CD4-positive, alpha-beta T cell treated with Interferon alpha-2 for 1 hour (primary cell): ENCODE results near the gene GRID2IP.
"Not testable (repeated sequence)": the region's sequence is repeated elsewhere in the genome, so short reads cannot be mapped to it uniquely, and the experiment has no call there.

Source experiments
- DNase-seq, 2 donors: peaks; one replicate each; pipeline ENCODE4 v3.0.0-alpha.2; 2020 to 2022

GRID2IP gene

DNA sequence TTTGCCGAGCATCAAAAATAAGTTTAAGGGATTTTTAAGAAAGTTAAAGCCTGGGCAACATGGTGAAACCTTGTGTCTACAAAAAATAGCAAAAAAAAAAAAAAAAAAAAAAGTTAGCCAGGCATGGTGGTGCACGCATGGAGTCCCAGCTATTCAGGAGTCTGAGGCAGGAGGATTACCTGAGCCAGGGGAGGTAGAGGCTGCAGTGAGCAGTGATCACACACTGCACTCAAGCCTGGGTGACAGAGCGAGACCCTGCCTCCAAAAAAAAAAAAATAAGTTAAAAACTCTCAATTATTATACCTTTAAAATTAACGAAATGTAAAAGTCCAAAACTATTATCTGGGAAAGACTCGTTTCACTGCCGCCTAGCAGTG lies 68.5 kb downstream of the GRID2IP start:
- DNase-seq: no peak

DNA sequence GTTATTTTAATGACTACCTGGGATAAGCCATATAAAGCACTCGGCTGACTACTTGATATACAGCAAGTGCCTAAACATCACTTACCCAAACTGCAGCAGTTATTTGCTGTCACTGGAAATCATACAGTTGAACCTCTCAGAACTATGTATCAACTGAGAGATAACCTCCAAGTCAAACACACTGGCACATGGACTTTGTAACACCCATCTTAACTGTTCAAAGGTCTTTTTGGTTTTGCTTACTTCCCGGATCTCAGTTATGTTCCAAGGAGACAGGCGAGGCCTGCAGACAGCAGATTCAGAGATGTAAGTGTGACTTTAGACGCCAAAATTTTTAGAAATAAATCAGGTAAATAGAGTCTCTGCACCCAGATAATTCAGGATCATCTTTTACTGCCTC lies 69.0 kb downstream of the GRID2IP start:
- no peak for DNase-seq

DNA sequence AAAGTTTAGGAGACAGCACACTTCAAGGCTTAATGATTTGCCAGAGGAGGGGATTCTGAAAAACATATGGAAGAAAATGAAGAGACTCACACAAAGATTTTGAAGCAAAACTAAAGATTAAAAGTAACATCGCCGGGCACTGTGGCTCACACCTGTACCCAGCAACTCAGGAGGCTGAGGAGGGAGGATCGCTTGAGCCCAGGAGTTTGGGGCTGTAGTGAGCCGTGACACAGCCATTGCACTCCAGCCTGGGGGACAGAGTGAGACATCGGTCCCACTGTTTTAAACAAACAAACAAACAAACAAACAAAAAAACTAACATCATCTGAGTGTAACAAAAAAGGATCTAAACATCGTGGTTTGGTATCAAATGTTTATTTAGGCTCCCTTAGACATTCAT lies 69.8 kb downstream of the GRID2IP start:
- DNase-seq: no peak

DNA sequence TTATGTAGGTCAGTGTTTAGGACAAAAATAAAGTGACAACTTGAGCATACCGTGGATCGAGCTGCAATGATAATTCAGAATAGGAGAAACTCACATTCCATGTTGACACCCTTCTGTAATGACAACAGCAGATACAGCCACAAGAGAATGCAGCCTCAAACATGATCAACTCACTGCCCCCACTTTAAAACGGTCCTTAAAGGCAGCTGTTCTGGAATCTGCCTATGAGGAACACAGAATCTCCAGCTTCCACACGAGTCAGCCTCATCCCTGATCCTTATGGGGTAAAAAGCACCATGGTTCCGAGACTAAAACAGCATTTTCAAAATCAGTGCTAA lies 71.0 kb downstream of the GRID2IP start:
- DNase-seq: no peak

DNA sequence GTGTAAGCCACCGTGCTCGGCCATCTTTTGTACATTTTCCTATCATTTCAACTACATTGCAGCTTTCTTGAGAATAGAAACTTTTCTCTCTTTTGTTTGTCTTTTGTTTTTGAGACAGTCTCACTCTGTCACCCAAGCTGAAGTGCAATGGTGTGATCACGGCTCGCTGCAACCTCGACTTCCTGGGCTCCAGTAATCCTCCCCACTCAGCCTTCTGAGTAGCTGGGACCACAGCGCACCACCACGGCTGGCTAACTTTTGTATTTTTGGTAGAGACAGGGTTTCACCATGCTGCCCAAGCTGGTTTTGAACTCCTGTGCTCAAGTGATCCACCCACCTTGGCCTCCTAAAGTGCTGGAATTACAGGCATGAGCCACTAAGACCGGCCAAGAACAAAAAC lies 72.2 kb downstream of the GRID2IP start:
- DNase-seq: peak in 1 of 2 donors; percentile 15

DNA sequence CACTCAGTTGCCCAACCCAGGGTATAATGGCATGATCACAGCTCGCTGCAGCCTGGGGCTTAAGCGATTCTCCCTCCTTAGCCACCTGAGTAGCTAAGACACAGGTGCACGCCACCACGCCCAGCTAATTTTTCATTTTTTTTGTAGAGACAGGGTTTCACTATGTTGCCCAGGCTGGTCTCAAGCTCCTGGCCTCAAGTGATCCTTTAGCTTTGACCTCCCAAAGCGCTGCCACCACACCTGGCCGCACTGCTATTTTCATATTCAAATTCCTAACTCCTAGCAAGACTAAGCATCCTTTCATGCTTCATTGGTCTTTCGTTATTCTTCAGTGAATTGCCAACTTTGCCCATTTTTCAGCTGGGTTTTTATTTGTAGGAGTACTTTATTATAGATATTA lies 73.1 kb downstream of the GRID2IP start:
- no peak for DNase-seq

DNA sequence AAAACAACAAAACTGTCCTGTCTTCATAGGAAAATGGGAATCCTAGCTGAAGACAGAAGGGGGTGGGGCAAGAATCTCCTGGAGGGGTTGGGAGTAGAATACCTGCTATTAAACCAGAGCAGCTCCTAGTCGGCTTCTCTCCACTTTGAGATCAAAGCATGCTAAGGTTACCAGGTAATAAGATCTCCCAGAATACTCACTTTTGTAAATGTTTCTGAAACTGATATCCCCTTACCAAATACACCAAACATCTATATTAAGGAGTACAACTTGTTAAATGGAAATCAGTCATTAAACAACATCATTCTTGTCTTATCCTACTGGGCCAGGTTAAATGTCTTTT lies 74.0 kb downstream of the GRID2IP start:
- DNase-seq: no peak

DNA sequence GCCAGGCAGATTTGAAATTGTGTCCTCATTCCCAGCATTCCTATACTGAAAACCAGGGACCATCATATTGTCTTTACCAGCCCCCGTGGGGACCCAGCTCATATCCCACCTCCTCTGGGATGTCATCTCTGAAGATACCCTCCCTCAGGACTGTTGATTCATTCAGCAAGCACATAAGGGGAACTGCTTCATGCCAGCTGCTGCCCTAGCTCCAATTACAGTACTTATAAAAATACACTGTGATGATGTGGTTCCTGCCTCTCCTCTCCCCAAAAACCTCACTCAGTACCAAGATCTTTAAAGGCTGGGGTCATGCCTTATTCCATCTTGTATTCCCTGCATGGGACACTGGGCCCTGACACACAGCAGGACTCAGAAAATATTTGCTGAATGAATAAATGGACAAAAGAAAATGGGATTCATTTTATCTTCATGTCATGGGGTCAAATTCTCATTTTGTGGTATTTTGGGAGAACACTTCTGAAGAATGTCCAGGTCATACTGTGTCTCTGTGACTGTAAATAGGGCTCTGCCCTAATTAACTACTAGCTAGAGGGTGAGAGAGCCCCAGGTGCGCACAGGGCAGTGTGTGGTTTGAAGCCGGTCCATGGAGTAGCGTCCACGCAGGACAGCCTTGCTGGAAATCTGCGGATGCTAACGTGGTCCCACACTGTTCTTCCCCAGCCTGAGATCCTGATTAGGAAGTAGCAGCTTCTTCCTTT lies 74.5 kb downstream of the GRID2IP start:
- no peak for DNase-seq

DNA sequence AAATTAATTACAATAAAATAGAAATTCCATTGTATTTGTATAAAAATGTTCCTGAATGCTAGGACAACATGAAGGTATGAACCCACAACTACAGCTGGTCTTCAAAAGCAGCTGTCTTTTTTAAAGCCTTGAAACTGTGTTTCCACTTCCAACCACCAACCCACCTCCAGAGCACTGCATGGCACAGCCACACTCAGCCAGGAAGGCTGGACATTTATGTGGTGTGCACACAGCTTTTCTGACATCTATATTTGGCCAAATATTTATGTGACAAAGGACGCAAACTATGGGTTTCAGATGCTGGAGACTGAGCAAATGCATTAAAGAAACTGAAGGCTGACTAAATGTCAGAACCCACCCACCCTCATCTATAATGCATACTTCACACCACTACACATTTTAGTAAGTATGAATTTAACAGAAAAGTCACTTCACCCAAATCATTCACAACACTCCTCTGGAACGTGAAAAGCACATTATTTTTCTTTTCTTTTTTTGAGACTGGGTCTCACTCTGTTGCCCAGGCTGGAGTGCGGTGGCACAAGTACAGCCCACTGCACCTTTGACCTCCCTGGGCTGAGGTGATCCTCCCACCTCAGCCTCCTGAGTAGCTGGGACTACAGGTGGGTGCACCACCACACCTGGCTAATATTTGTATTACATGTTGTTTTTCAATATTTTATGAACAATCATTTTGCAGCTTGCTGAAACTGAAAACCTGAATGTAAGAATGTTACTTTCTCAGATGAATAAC lies 75.7 kb downstream of the GRID2IP start:
- DNase-seq: no peak

DNA sequence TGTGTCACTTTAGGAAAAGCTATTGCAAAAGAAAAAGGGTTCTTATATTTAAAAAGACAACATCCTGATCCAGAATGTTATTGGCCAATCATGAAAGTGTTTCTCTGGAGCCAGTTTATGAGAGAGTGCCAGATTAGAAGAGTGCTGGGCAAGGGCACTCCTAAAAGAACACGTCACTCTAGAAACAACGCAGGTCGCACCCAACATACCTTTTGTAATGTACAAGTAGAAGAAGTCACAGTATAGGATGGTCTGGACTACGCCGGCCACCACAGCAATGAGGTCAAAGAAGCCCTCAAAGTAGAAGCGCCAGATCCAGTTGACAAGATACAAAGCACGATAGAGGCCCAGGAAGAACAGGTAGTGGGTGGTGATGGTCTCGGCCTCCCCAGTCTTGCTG lies 85.4 kb downstream of the GRID2IP start:
- DNase-seq: no peak

DNA sequence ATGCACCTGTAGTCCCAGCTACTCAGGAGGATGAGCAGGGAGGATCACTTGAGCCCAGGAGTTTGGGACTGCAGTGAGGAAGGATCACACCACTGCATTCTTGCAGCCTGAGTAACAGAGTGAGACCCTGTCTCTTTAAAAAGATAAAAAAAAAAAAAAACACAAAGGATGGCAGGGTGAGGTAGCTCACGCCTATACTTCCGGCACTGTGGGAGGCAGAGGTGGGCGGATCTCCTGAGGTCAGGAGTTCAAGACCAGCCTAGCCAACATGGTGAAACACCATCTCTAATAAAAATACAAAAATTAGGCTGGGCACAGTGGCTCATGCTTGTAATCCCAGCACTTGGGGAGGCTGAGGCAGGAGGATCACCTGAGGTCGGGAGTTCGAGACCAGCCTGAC lies 87.7 kb downstream of the GRID2IP start:
- not testable (repeated sequence) for DNase-seq

DNA sequence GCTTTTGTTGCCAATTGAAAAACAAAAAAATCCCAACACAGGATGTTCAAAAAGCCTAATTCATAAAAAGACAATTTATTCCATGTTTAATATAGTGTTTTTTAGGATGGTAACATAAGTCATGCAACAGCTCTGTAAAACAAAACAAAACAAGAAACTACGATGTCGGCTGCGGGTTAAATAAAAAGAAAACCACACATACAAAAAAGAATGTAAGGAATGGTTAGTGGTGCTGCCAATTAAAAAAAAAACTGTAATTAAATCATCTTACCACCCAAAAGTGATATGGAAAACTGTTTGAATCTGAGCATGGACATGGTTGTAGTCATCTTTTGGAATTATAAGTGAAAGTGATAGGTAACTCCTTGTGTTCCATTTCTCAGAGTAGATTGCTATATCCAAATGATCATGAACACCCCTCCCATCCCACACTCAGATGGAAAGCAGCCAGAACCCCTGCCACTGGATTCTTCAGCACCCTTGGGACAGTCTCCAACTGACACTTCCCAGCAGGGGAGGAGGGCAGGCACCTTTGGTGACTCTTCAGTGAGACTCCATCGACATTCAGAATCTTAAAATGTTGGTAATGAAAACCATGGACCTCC lies 89.2 kb downstream of the GRID2IP start:
- no peak for DNase-seq

DNA sequence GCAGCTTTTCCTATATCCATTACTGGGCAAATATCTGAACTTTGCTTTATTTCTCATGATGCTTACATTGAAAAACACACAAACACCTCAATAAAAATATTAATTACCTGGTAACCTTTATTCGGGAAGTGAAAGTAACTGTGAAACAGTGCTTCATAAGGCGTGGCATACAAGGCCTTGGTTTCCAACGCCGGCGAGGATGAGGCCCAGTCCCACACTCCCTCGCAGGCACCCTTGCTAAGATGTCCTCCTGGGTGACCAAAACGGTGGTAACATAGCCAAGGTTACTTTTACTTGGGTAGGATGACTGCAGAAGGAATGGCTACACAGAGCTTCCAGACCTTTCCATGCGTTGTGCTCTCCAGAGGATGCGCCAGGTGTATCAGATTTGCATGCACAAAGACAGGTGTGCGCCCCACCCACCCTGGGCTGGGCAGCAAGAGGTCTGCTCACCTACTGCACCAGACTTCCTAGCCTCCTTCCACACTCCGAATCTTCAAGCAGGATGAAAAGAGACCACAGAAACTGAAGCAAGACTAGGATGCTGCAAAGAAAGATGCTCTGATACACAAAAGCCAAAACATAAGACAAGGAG lies 90.2 kb downstream of the GRID2IP start:
- DNase-seq: no peak

DNA sequence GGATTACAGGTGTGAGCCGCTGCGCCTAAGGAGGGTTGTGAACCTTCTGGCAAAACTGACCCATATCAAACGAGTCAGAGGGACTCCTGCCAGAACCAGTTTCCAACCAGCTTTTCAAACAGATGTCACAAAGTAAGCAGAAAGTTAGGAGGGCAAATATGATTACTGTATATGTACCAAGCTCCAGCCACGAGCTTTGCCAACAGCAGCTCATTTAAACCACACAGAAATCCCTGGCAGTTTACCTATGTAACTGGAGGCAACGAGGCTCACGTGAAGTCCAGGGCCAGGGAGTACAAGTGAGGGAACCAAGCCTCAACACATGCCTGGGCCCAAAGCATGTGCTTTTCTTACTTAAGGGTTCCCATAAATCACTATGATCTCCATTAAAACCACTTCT lies 91.0 kb downstream of the GRID2IP start:
- no peak for DNase-seq

DNA sequence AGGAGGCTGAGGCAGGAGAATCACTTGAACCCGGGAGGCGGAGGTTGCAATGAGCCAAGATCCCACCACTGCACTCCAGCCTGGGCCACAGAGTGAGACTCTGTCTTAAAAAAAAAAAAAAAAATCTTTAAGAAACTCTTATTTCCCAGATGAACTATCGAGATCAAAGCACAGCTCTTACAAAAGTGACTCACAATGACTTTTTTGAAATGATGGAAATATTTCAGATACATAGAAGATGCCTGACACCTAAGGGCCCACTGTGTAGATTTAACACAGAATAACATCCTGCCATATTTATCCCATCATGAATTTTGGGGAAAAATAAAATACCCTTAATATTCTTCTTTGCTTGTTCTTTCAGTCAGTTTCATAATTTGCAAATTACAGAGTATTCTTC lies 92.6 kb downstream of the GRID2IP start:
- not testable (repeated sequence) for DNase-seq

DNA sequence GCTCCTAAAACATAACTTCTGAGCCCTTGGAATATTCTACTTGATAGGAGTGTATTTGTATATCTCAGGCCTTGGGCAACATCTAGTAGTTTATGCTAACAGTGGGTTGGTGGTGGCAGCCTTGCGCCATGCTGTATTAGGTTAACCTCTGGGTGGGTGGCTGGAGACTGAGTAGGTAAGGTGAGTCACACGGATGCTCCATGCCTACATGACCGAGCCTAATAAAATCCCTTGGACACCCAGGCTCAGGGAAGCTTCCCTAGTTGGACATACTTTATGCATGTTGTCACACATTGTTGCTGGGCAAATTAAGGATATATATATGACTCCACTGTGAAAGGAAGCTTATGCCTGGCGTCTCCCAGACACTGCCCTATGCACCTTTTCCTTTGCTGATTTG lies 97.5 kb downstream of the GRID2IP start:
- DNase-seq: no peak

DNA sequence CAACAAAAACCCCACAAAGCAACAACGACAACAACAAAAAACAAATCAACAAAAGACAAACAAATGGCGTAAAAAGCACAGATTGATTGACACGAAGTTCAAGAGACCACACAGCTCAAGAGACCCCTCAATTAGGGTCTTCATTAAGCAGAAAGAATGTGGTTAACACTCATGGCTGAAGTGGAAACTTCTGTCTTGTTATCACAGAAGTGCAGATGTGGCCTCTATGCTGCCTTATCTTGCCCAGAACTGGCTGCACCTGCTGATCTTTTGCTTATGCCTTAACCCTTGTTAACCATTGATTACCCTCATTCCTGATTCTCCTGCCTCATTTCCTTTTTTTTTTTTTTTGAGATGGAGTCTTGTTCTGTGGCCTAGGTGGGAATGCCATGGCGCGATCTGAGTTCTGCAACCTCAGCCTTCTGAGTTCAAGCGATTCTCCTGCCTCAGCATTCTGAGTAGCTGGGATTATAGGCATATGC lies 100.0 kb downstream of the GRID2IP start:
- no peak for DNase-seq

DNA sequence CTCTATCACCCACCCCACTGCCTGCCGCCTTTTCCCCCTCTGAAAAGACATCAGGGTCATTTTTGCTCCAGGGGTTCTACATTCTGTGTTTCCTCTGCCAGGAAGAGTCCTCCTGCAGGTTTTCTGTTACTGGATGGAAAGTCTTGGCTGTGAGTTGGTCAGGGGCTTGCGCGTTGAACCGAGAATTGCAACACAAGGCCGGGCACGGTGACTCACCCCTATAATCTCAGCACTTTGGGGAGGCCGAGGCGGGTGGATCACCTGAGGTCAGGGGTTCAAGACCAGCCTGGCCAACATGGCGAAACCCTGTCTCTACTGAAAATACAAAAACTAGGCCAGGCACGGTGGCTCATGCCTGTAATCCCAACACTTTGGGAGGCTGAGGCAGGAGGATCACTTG lies 100.7 kb downstream of the GRID2IP start:
- DNase-seq: not testable (repeated sequence)

DNA sequence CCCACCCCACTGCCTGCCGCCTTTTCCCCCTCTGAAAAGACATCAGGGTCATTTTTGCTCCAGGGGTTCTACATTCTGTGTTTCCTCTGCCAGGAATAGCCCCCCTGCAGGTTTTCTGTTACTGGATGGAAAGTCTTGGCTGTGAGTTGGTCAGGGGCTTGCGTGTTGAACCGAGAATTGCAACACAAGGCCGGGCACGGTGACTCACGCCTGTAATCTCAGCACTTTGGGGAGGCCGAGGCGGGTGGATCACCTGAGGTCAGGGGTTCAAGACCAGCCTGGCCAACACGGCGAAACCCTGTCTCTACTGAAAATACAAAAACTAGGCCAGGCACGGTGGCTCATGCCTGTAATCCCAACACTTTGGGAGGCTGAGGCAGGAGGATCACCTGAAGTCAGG lies 101.4 kb downstream of the GRID2IP start:
- DNase-seq: not testable (repeated sequence)

DNA sequence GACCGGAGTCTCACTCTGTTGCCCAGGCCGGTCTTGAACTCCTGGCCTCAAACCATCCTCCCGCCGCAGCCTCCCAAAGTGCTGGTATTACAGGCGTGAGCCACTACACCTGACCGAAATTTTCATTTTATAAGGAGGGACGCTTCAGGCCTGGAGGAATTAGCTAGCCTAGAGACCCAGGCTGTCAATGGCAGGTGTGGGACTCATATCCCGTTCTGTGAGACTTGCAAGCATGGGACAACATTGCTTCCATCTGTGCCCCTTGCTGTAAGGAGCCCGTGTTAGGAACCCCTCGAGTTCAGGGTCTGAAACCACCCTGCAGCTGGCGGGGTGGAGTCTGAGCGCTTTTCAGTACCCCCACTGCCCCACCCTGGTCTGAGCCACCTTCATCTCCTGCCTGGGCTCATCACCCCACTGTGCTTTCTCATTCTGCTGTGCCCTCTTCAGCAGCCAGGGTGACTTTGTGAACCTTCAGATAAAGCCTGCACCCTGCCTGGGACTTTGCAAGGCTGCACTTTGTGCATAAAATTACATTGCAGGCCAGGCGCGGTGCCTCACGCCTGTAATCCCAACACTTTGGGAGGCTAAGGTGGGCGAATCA lies 102.2 kb downstream of the GRID2IP start:
- DNase-seq: no peak

DNA sequence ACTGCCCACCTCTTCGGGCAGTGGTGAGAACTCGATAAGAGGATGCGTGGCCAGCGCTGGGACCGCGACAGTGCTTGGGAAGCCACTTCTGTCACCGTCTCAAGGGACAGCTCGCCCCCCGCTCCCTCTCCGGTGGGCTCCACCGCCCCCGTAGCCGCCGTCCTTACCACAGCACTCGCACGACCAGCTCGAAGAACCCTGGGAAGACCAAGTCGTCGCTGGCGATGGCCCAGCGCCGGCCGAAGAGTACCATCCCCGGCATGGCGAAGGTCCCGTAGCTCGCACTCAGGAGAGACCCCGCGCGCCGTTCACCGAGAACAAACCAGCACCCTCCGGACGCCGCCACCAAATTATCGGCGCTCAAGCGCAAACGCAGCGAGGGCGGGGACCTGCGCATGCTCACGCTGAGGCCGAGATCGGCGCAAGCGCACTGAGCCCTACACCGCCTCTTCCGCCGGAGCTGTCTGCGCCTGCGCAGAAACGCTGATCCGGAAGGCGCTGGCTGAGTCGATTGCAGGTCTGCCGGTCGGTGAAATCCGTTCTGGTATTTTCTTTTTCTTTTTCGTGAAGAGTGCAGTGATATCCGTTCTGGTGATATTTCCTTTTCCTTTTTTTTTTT lies 103.6 kb downstream of the GRID2IP start, which contains the start of gene DAGLB:
Gene DAGLB, minus strand, starts transcription at position 374 of the 619 bp plus-strand sequence. Its CDS starts 112 bp downstream, at position 262.
- DNase-seq: peak; percentile 95 to 96
